ENCODE measurements around the gene GTF2F2. TPM values are rescaled to one million over a fixed set of nuclear protein-coding genes. Genes with fewer than 3 reads are reported as not detected.

The GTF2F2 gene
- total and polyA plus RNA-seq, 2 donors (not counting 3 experiments of a cell fraction or from before 2014, with no cell fraction given), result 7.5 to 23.6 TPM

- ChIA-PET POLR2A (no interaction called here), CTCF (interaction anchor here (0.6 to 2.9 kb wide), 4 partner anchors 9 to 72 kb away, joined by 3 to 14 read pairs (median 4); no protein-coding TSS in a partner anchor)
- BruUV-seq (replicated peaks), result no TSS peak
- DNase-seq (ENCODE audit: low read depth, low spot score) (no peak), FAIRE-seq (no peak)
- H3K27ac ChIP-seq (ENCODE audit: insufficient read depth, low read depth, low read length), result no peak overlapping the region
- H3K9me1 ChIP-seq (replicated peaks; ENCODE audit: control insufficient read depth, extremely low read depth, insufficient read depth, low read length), result no peaks in the 10 kb centered on the region
- no peak overlapping the region for H3K4me3 ChIP-seq (replicated peaks in 1 of 3; ENCODE audit: insufficient read depth in 1 of 3, low read depth in 1 of 3, low read length in 3 of 3)
- H3K27me3 ChIP-seq (ENCODE audit: control insufficient read depth in 2 of 2, insufficient read depth in 2 of 2, low read length in 2 of 2), result no peaks in the 10 kb centered on the region
- TF ChIP-seq GATA2 (IDR thresholded peaks at IDR 0.05; ENCODE audit: insufficient read depth, insufficient read length, low read depth, low read length), result no peak
- TF ChIP-seq POLR2AphosphoS5 (IDR thresholded peaks at IDR 0.05; ENCODE audit: insufficient read depth, low read depth, low read length), result no peak
- TF ChIP-seq FOS (IDR thresholded peaks at IDR 0.05; ENCODE audit: borderline replicate concordance, insufficient read depth, low read length), result no peak
- no peak for TF ChIP-seq MYC (IDR thresholded peaks at IDR 0.05; ENCODE audit: low read depth, low read length)
- no peaks in the 10 kb centered on the region for H3K36me3 ChIP-seq (ENCODE audit: control insufficient read depth in 2 of 2, extremely low read depth in 1 of 2, insufficient read depth in 2 of 2, low read length in 2 of 2)
- H3K9me3 ChIP-seq (replicated peaks; ENCODE audit: control insufficient read depth, insufficient read depth, low read length), result no peaks in the 10 kb centered on the region
- intact Hi-C loops (cut with micrococcal nuclease) (no loop called here), dilution Hi-C loops (cut with MboI; ENCODE audit: extremely low pct_ligation_motif_present, low sequenced_read_pairs) (no loop called here)
- no peak overlapping the region for H3K4me2 ChIP-seq (ENCODE audit: insufficient read depth, low read length)
- no peaks in the 10 kb centered on the region for H3K4me1 ChIP-seq (ENCODE audit: control insufficient read depth, extremely low read depth, insufficient read depth, low read length)
- no peak overlapping the region for H3K9ac ChIP-seq (replicated peaks; ENCODE audit: extremely low read depth, insufficient read depth, low read length)
- no peak overlapping the region for H2AFZ ChIP-seq (ENCODE audit: low read depth, low read length)
- H3K79me2 ChIP-seq (ENCODE audit: control insufficient read depth, insufficient read depth, low read length), result no peaks in the 10 kb centered on the region
- H4K20me1 ChIP-seq (replicated peaks; ENCODE audit: control insufficient read depth, extremely low read depth, insufficient read depth, low read length), result no peaks in the 10 kb centered on the region
Observed at GRCh38 chr13:45232591-45232990, 112.3 kb downstream of the GTF2F2 start.

DNA sequence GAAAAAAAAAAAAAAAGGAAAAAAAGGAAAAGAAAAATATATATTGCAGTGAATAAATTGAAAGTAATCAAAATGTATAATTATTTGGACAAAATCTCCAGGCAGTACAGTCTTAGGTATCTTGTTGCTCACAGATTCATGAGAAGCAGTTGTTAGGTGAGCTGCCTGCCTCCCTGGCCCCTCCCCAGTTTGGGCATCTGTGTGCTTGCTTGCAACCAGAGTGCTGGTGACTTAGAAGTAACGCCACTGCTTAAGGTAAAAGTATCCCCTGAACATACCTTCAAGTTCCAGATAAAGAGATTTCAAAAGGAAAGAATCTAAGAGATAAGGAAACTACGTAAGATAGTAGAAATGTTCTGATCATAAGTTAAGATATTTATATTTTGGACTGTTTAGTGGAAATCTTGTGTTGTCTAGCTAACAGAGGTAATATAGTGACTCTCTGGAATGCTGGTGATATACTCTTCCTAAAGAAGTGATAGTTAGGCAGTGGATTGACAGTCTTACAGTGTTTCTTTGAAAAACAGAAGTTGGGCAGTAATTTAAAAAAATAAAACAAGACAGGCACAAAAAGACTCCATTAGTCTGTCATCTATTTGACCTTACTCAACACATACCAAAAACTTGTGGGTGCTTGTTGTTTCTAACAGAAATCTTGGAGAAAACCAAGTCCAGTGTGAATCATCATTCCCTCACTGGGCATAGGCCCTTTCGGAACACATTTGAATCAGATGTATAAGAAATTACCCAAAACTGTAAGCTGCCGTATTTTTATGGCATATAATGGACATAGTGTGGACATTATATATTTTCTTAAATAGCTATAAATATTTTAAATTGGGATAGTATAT lies 118.9 kb downstream of the GTF2F2 start:
- no peaks in the 10 kb centered on the region for H3K27me3 ChIP-seq (ENCODE audit: control insufficient read depth in 2 of 2, insufficient read depth in 2 of 2, low read length in 2 of 2)
- TF ChIP-seq MAX (IDR thresholded peaks at IDR 0.05; ENCODE audit: insufficient read depth, insufficient read length) (no peak), MYC (IDR thresholded peaks at IDR 0.05; ENCODE audit: low read depth, low read length) (no peak)
- TF ChIP-seq, protein P1, sequence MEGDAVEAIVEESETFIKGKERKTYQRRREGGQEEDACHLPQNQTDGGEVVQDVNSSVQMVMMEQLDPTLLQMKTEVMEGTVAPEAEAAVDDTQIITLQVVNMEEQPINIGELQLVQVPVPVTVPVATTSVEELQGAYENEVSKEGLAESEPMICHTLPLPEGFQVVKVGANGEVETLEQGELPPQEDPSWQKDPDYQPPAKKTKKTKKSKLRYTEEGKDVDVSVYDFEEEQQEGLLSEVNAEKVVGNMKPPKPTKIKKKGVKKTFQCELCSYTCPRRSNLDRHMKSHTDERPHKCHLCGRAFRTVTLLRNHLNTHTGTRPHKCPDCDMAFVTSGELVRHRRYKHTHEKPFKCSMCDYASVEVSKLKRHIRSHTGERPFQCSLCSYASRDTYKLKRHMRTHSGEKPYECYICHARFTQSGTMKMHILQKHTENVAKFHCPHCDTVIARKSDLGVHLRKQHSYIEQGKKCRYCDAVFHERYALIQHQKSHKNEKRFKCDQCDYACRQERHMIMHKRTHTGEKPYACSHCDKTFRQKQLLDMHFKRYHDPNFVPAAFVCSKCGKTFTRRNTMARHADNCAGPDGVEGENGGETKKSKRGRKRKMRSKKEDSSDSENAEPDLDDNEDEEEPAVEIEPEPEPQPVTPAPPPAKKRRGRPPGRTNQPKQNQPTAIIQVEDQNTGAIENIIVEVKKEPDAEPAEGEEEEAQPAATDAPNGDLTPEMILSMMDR (IDR thresholded peaks at IDR 0.05; ENCODE audit: extremely low read depth in 1 of 2, insufficient read depth in 1 of 2, low read depth in 1 of 2, low read length in 2 of 2), result no peak
- H3K4me3 ChIP-seq (replicated peaks in 1 of 3; ENCODE audit: insufficient read depth in 1 of 3, low read depth in 1 of 3, low read length in 3 of 3), result no peak overlapping the region
- no peak overlapping the region for H3K27ac ChIP-seq (ENCODE audit: insufficient read depth, low read depth, low read length)
- POLR2A ChIA-PET, result no interaction called here
- no peaks in the 10 kb centered on the region for H3K79me2 ChIP-seq (ENCODE audit: control insufficient read depth, insufficient read depth, low read length)
- H3K36me3 ChIP-seq (ENCODE audit: control insufficient read depth in 2 of 2, extremely low read depth in 1 of 2, insufficient read depth in 2 of 2, low read length in 2 of 2), result no peaks in the 10 kb centered on the region
- no peaks in the 10 kb centered on the region for H3K9me1 ChIP-seq (replicated peaks; ENCODE audit: control insufficient read depth, extremely low read depth, insufficient read depth, low read length)
- no peak overlapping the region for H2AFZ ChIP-seq (ENCODE audit: low read depth, low read length)
- DNase-seq (ENCODE audit: low read depth, low spot score) (no peak), FAIRE-seq (no peak)
- H3K9me3 ChIP-seq (replicated peaks; ENCODE audit: control insufficient read depth, insufficient read depth, low read length), result no peaks in the 10 kb centered on the region
- H4K20me1 ChIP-seq (replicated peaks; ENCODE audit: control insufficient read depth, extremely low read depth, insufficient read depth, low read length), result no peaks in the 10 kb centered on the region
- no TSS peak for BruUV-seq (replicated peaks)
- CTCF ChIA-PET, result interaction anchor here (1.2 to 1.6 kb wide), 3 partner anchors 11 to 19 kb away, joined by 3 to 4 read pairs (median 3); no protein-coding TSS in a partner anchor
- H3K4me1 ChIP-seq (ENCODE audit: control insufficient read depth, extremely low read depth, insufficient read depth, low read length), result no peaks in the 10 kb centered on the region
- no peak overlapping the region for H3K9ac ChIP-seq (replicated peaks; ENCODE audit: extremely low read depth, insufficient read depth, low read length)
- no peak overlapping the region for H3K4me2 ChIP-seq (ENCODE audit: insufficient read depth, low read length)
- dilution Hi-C loops (cut with MboI; ENCODE audit: extremely low pct_ligation_motif_present, low sequenced_read_pairs), result no loop called here
- intact Hi-C loops (cut with micrococcal nuclease), result no loop called here
